ENCODE results near the gene MIS12. TPM values are rescaled to one million over a fixed set of nuclear protein-coding genes. Genes with fewer than 3 reads are reported as not detected.
A peak's percentile ranks its signal among the peaks of the same experiment; 100 is the strongest.

The MIS12 gene
- polyA plus RNA-seq, 3 donors = 6.9 to 10.8 (median 8.9) TPM

- Mint-ChIP-seq H3K27me3 (ENCODE audit: low read depth in 3 of 3) (peaks cover 15 to 30% (median 27%) of the 10 kb centered on the region in 3 donors), H3K27ac (peak overlapping the region in 1 of 7 donors; percentile 73), H3K4me1 (peaks cover 10% of the 10 kb centered on the region), H3K4me3 (peak overlapping the region; percentile 59 to 65), H3K9me3 (peaks cover 0 to 9% (median 3%) of the 10 kb centered on the region in 7 donors), H3K36me3 (peaks cover 65 to 71% of the 10 kb centered on the region in 2 donors)
- intact Hi-C loops (cut with micrococcal nuclease) = no loop called here
- Histone ChIP-seq H4K20me1 (ENCODE audit: insufficient read depth, low read length) (peaks cover 44% of the 10 kb centered on the region), H3K4me3 (replicated peaks in 1 of 3; ENCODE audit: low read depth in 2 of 3, low read length in 3 of 3) (peak overlapping the region in 1 of 3 experiments; percentile 20), H3K36me3 (replicated peaks in 1 of 2; ENCODE audit: control insufficient read depth in 1 of 2, insufficient read depth in 2 of 2, low read length in 2 of 2) (peaks cover 26 to 65% of the 10 kb centered on the region in 2 donors), H3K9ac (ENCODE audit: insufficient read depth, low read length, poor library complexity, severe bottlenecking) (peak overlapping the region; percentile 9), H3K4me2 (replicated peaks; ENCODE audit: extremely low read depth, low read length, poor library complexity, severe bottlenecking) (peak overlapping the region; percentile 38), H3K27me3 (ENCODE audit: control insufficient read depth in 2 of 2, insufficient read depth in 2 of 2, low read length in 2 of 2) (peaks cover 5 to 28% of the 10 kb centered on the region in 2 donors), H3K4me1 (ENCODE audit: control insufficient read depth in 1 of 2, insufficient read depth in 2 of 2, low read length in 2 of 2) (peaks cover 10 to 12% of the 10 kb centered on the region in 2 donors), H3K27ac (ENCODE audit: low read depth in 1 of 2, low read length in 2 of 2) (no peak overlapping the region), H2AFZ (ENCODE audit: insufficient read depth, low read depth, low read length, poor library complexity, severe bottlenecking) (no peak overlapping the region), H3K9me3 (replicated peaks in 1 of 2; ENCODE audit: control insufficient read depth in 1 of 2, insufficient read depth in 1 of 2, low read length in 2 of 2) (no peaks in the 10 kb centered on the region), H3K79me2 (ENCODE audit: insufficient read depth, low read length) (no peaks in the 10 kb centered on the region)
- DNase-seq = no peak
- under 1% methylated on average over 63 of the region's 67 CpGs for WGBS (ENCODE audit: insufficient coverage)
- TF ChIP-seq, protein P1, sequence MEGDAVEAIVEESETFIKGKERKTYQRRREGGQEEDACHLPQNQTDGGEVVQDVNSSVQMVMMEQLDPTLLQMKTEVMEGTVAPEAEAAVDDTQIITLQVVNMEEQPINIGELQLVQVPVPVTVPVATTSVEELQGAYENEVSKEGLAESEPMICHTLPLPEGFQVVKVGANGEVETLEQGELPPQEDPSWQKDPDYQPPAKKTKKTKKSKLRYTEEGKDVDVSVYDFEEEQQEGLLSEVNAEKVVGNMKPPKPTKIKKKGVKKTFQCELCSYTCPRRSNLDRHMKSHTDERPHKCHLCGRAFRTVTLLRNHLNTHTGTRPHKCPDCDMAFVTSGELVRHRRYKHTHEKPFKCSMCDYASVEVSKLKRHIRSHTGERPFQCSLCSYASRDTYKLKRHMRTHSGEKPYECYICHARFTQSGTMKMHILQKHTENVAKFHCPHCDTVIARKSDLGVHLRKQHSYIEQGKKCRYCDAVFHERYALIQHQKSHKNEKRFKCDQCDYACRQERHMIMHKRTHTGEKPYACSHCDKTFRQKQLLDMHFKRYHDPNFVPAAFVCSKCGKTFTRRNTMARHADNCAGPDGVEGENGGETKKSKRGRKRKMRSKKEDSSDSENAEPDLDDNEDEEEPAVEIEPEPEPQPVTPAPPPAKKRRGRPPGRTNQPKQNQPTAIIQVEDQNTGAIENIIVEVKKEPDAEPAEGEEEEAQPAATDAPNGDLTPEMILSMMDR (IDR thresholded peaks at IDR 0.05) = no peak
These were observed 14.4 kb downstream of the MIS12 start for GRCh38 chr17:5500589-5501391.

DNA sequence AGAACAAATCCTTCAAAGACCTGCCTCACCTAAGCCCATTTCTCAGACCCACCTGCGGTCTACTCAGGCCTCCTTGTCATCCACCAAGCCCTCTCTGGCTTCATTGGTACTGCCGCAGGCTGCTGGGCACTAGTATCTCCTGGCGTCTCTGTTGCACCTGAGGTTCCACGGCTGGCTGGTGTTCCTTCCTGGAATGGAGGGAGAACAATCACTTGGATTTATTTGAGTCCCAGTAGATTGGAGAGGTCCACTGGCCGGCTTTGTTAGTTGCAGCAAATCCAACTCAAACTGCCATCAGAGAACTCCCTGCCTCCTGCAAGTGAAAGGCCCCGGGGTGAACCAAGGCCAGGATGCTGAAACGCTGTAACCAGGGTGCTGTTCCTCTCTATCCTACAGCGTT is 15.3 kb downstream of the MIS12 start:
- peaks cover 10% of the 10 kb centered on the region for H3K4me1 Mint-ChIP-seq
- peaks cover 70 to 79% of the 10 kb centered on the region in 2 donors for H3K36me3 Mint-ChIP-seq
- WGBS (ENCODE audit: insufficient coverage) = 100% methylated on average over 3 of the region's 8 CpGs
- Histone ChIP-seq H3K27me3 (ENCODE audit: control insufficient read depth in 2 of 2, insufficient read depth in 2 of 2, low read length in 2 of 2) (peaks cover 5 to 28% of the 10 kb centered on the region in 2 donors), H3K79me2 (ENCODE audit: insufficient read depth, low read length) (no peaks in the 10 kb centered on the region), H3K9ac (ENCODE audit: insufficient read depth, low read length, poor library complexity, severe bottlenecking) (no peak overlapping the region), H3K4me2 (replicated peaks; ENCODE audit: extremely low read depth, low read length, poor library complexity, severe bottlenecking) (no peak overlapping the region), H3K36me3 (replicated peaks in 1 of 2; ENCODE audit: control insufficient read depth in 1 of 2, insufficient read depth in 2 of 2, low read length in 2 of 2) (peaks cover 32 to 74% of the 10 kb centered on the region in 2 donors), H3K9me3 (replicated peaks in 1 of 2; ENCODE audit: control insufficient read depth in 1 of 2, insufficient read depth in 1 of 2, low read length in 2 of 2) (no peaks in the 10 kb centered on the region), H4K20me1 (ENCODE audit: insufficient read depth, low read length) (peaks cover 44% of the 10 kb centered on the region), H3K4me3 (replicated peaks in 1 of 3; ENCODE audit: low read depth in 2 of 3, low read length in 3 of 3) (no peak overlapping the region), H2AFZ (ENCODE audit: insufficient read depth, low read depth, low read length, poor library complexity, severe bottlenecking) (no peak overlapping the region), H3K4me1 (ENCODE audit: control insufficient read depth in 1 of 2, insufficient read depth in 2 of 2, low read length in 2 of 2) (peaks cover 10 to 12% of the 10 kb centered on the region in 2 donors), H3K27ac (ENCODE audit: low read depth in 1 of 2, low read length in 2 of 2) (no peak overlapping the region)
- peaks cover 15 to 28% (median 27%) of the 10 kb centered on the region in 3 donors for H3K27me3 Mint-ChIP-seq (ENCODE audit: low read depth in 3 of 3)
- no peak for DNase-seq
- TF ChIP-seq, protein P1 (IDR thresholded peaks at IDR 0.05) = no peak
- peaks cover 0 to 9% (median 3%) of the 10 kb centered on the region in 7 donors for H3K9me3 Mint-ChIP-seq
- peak overlapping the region in 1 of 2 donors; percentile 80 for H3K4me3 Mint-ChIP-seq
- H3K27ac Mint-ChIP-seq = peak overlapping the region in 1 of 7 donors; percentile 4
- intact Hi-C loops (cut with micrococcal nuclease) = no loop called here

All from CD14-positive monocyte (primary cell).